DND-41 (cell line): ENCODE measurements around the gene TMEM107.

Experiments
- ATAC-seq: fragments of 200-7000 bp; cut with Tn5 transposase; 3 replicates; pipeline ENCODE4 v1.9.1; 2021; ENCODE audit warnings: low read depth; ENCODE audit not compliant: insufficient read depth
- DNase-seq: peaks from one replicate; pipeline ENCODE4 v3.0.0-alpha.2; 2020
- H2AFZ ChIP-seq: 2 replicates; pipeline ENCODE4 v1.6.0; 2012; ENCODE audit warnings: low read depth, low read length
- H3K27ac ChIP-seq: 2 replicates; pipeline ENCODE4 v1.5.1; 2012; ENCODE audit warnings: low read length, inconsistent platforms
- H3K27me3 ChIP-seq: fragments of 200-600 bp; sonication (generic); 2 replicates; pipeline ENCODE4 v1.6.0; 2012; ENCODE audit warnings: low read length, mild to moderate bottlenecking, inconsistent platforms; ENCODE audit not compliant: insufficient read depth, poor library complexity
- H3K36me3 ChIP-seq: 2 replicates; pipeline ENCODE4 v1.5.1; 2012; ENCODE audit warnings: low read length, inconsistent platforms; ENCODE audit not compliant: insufficient read depth
- H3K4me1 ChIP-seq: 2 replicates; pipeline ENCODE4 v1.5.1; 2012; ENCODE audit warnings: mild to moderate bottlenecking, low read length; ENCODE audit not compliant: insufficient read depth
- H3K4me2 ChIP-seq: 2 replicates; pipeline ENCODE4 v1.6.0; 2012; ENCODE audit warnings: mild to moderate bottlenecking, moderate library complexity, low read length, inconsistent platforms; ENCODE audit not compliant: insufficient read depth
- H3K4me3 ChIP-seq, 2 experiments: fragments of 200-600 bp in 1 of 2; shearing (Covaris generic) in 1 of 2; 2 replicates each; pipeline ENCODE4 v1.5.1; 2012 to 2016; ENCODE audit warnings: inconsistent platforms in 2 of 2, low read length in 2 of 2, mild to moderate bottlenecking in 2 of 2, low read depth in 1 of 2, moderate library complexity in 1 of 2
- H3K79me2 ChIP-seq: 2 replicates; pipeline ENCODE4 v1.6.0; 2012; ENCODE audit warnings: low read length, inconsistent platforms; ENCODE audit not compliant: insufficient read depth
- H3K9ac ChIP-seq: 2 replicates; pipeline ENCODE4 v1.6.0; 2012; ENCODE audit warnings: low read depth, mild to moderate bottlenecking, inconsistent platforms, low read length, moderate library complexity
- H3K9me3 ChIP-seq: 2 replicates; pipeline ENCODE4 v1.5.1; 2012; ENCODE audit warnings: low read length, moderate library complexity, mild to moderate bottlenecking, inconsistent platforms; ENCODE audit not compliant: insufficient read depth, severe bottlenecking
- H4K20me1 ChIP-seq: 2 replicates; pipeline ENCODE4 v1.6.0; 2012; ENCODE audit warnings: low read length; ENCODE audit not compliant: insufficient read depth
- CTCF ChIP-seq: IDR thresholded peaks from 2 replicates; pipeline ENCODE4 v1.5.1; 2012; ENCODE audit warnings: borderline replicate concordance, low read length, moderate library complexity, mild to moderate bottlenecking; ENCODE audit not compliant: poor library complexity, severe bottlenecking; ENCODE audit errors: extremely low read depth
- EZH2 ChIP-seq: IDR thresholded peaks from 3 replicates; pipeline ENCODE4 v1.6.1; 2012; ENCODE audit warnings: borderline replicate concordance, low read depth, mild to moderate bottlenecking, moderate library complexity, low read length, inconsistent platforms; ENCODE audit not compliant: severe bottlenecking

Gene TMEM107

GRCh38 chr17:8187517-8188262, 11.5 kb upstream of the TMEM107 start:
- H3K4me2 ChIP-seq = peak overlapping the region; percentile 91
- no peaks in the 10 kb centered on the region for H3K9me3 ChIP-seq
- H3K27me3 ChIP-seq = no peaks in the 10 kb centered on the region
- H2AFZ ChIP-seq = peak overlapping the region; percentile 88
- H3K36me3 ChIP-seq = no peaks in the 10 kb centered on the region; the same call in 1 of the 2 replicates
- peaks cover 68% of the 10 kb centered on the region for H3K4me1 ChIP-seq
- H3K79me2 ChIP-seq = peaks cover 17% of the 10 kb centered on the region
- H3K9ac ChIP-seq = peak overlapping the region; percentile 70
- ATAC-seq (peak; percentile 46), DNase-seq (peak; percentile 94)
- peak; percentile 8 for TF ChIP-seq CTCF
- TF ChIP-seq EZH2 = no peak
- peak overlapping the region; percentile 70 to 80; a peak in 3 of 4 replicates for H3K4me3 ChIP-seq
- peak overlapping the region; percentile 99 for H3K27ac ChIP-seq
- peaks cover 13% of the 10 kb centered on the region for H4K20me1 ChIP-seq

- Histone ChIP-seq H3K9ac (peak overlapping the region; percentile 70), H3K4me2 (peak overlapping the region; percentile 91), H3K79me2 (peaks cover 17% of the 10 kb centered on the region), H3K27ac (peak overlapping the region; percentile 99), H4K20me1 (peaks cover 13% of the 10 kb centered on the region), H3K4me3 (peak overlapping the region; percentile 55 to 80; a peak in 3 of 4 replicates), H3K9me3 (no peaks in the 10 kb centered on the region), H3K36me3 (no peaks in the 10 kb centered on the region; the same call in 1 of the 2 replicates), H2AFZ (peak overlapping the region; percentile 88), H3K27me3 (no peaks in the 10 kb centered on the region), H3K4me1 (peaks cover 61% of the 10 kb centered on the region)
- peak; percentile 39 for ATAC-seq
- DNase-seq = peak; percentile 96
- TF ChIP-seq EZH2 (no peak), CTCF (peak; percentile 57)
Observed at GRCh38 chr17:8186787-8187516, 10.8 kb upstream of the TMEM107 start.

GRCh38 chr17:8186446-8186786, 10.2 kb upstream of the TMEM107 start:
- peak overlapping the region; percentile 91 for H3K4me2 ChIP-seq
- H3K27ac ChIP-seq = peak overlapping the region; percentile 99
- peak overlapping the region; percentile 88 for H2AFZ ChIP-seq
- H3K79me2 ChIP-seq = peaks cover 17% of the 10 kb centered on the region
- H3K9me3 ChIP-seq = no peaks in the 10 kb centered on the region
- H3K9ac ChIP-seq = peak overlapping the region; percentile 70
- H3K4me1 ChIP-seq = peaks cover 55% of the 10 kb centered on the region
- DNase-seq = no peak
- peaks cover 13% of the 10 kb centered on the region for H4K20me1 ChIP-seq
- no peaks in the 10 kb centered on the region for H3K27me3 ChIP-seq
- ATAC-seq = no peak
- TF ChIP-seq CTCF (no peak), EZH2 (no peak)
- H3K4me3 ChIP-seq = peak overlapping the region; percentile 55 to 80; a peak in 3 of 4 replicates
- no peaks in the 10 kb centered on the region; the same call in 1 of the 2 replicates for H3K36me3 ChIP-seq
